SH-SY5Y (cell line): ENCODE data around the gene SYNDIG1.

Experiments
- GATA2 ChIP-seq: IDR thresholded peaks from 2 replicates; pipeline ENCODE4 v1.6.1; 2011; ENCODE audit warnings: mild to moderate bottlenecking, low read depth, low read length
- GATA3 ChIP-seq: IDR thresholded peaks from 2 replicates; pipeline ENCODE4 v1.6.1; 2011; ENCODE audit warnings: low read depth, mild to moderate bottlenecking, low read length, moderate library complexity

GRCh38 chr20:24504331-24505285, 35.2 kb downstream of the SYNDIG1 start:
- TF ChIP-seq GATA2 (no peak), GATA3 (no peak)
